HG03432 (cell line): Measurements from ENCODE around the gene ZBTB34.
A peak's percentile ranks its signal among the peaks of the same experiment; 100 is the strongest.

Experiments
- ATAC-seq: cut with Tn5 transposase; IDR thresholded peaks from one replicate; pipeline ENCODE4 v1.9.1; 2021; ENCODE audit warnings: mild to moderate bottlenecking, moderate library complexity; ENCODE audit not compliant: unreplicated experiment

The ZBTB34 gene

GRCh38 chr9:126842977-126843799 lies 17.3 kb upstream of the ZBTB34 start:
- ATAC-seq, result peak; percentile 34

- ATAC-seq, result no peak
Measured at GRCh38 chr9:126844085-126844484, 16.4 kb upstream of the ZBTB34 start.

- ATAC-seq, result no peak
Measured at GRCh38 chr9:126847051-126847450, 13.4 kb upstream of the ZBTB34 start.

GRCh38 chr9:126849591-126850225 lies 10.7 kb upstream of the ZBTB34 start:
- no peak for ATAC-seq

GRCh38 chr9:126851286-126851880 lies 9.1 kb upstream of the ZBTB34 start:
- no peak for ATAC-seq

GRCh38 chr9:126852086-126852688 lies 8.3 kb upstream of the ZBTB34 start:
- no peak for ATAC-seq

- no peak for ATAC-seq
Measured at GRCh38 chr9:126853667-126854066, 6.8 kb upstream of the ZBTB34 start.

GRCh38 chr9:126854734-126855133 lies 5.7 kb upstream of the ZBTB34 start:
- ATAC-seq, result no peak

- ATAC-seq, result no peak
Measured at GRCh38 chr9:126856326-126856877, 4.0 kb upstream of the ZBTB34 start.

GRCh38 chr9:126857261-126857960 lies 3.0 kb upstream of the ZBTB34 start:
- no peak for ATAC-seq

- no peak for ATAC-seq
Measured at GRCh38 chr9:126859111-126859510, 1.3 kb upstream of the ZBTB34 start.

GRCh38 chr9:126860757-126861466 lies 473 bp downstream of the ZBTB34 start:
- peak; percentile 31 for ATAC-seq

- ATAC-seq, result no peak
Measured at GRCh38 chr9:126861707-126862103, 1.3 kb downstream of the ZBTB34 start.

- ATAC-seq, result no peak
Measured at GRCh38 chr9:126862104-126862761, 1.8 kb downstream of the ZBTB34 start.

- no peak for ATAC-seq
Measured at GRCh38 chr9:126864771-126865170, 4.3 kb downstream of the ZBTB34 start.

GRCh38 chr9:126869368-126869767 lies 8.9 kb downstream of the ZBTB34 start:
- ATAC-seq, result no peak

GRCh38 chr9:126872516-126872915 lies 12.1 kb downstream of the ZBTB34 start:
- ATAC-seq, result no peak

GRCh38 chr9:126874546-126875314 lies 14.3 kb downstream of the ZBTB34 start:
- ATAC-seq, result no peak
